Cardiac muscle cell (in vitro differentiated cells and primary cell): ENCODE measurements around the gene TMEM120B. TPM values are rescaled to one million over a fixed set of nuclear protein-coding genes. Genes with fewer than 3 reads are reported as not detected.
A peak's percentile ranks its signal among the peaks of the same experiment; 100 is the strongest.

Source experiments
- DNase-seq, 2 donors: peaks; one replicate each; pipeline versions ENCODE4 v3.0.0 to v3.0.0-alpha.2; 2010 to 2017; ENCODE audit warnings: low read depth in 1 of 2, low spot score in 1 of 2
- H3K27ac ChIP-seq: fragments of 200-600 bp; sonication (generic); 2 replicates; pipeline ENCODE4 v1.5.1; 2016
- H3K27me3 ChIP-seq: fragments of 200-600 bp; sonication (generic); 2 replicates; pipeline ENCODE4 v1.6.0; 2016; ENCODE audit warnings: control low read depth
- H3K36me3 ChIP-seq: fragments of 200-600 bp; sonication (generic); 2 replicates; pipeline ENCODE4 v1.5.1; 2016; ENCODE audit warnings: control low read depth
- H3K4me1 ChIP-seq: fragments of 200-600 bp; sonication (generic); 2 replicates; pipeline ENCODE4 v1.8.1; 2017; ENCODE audit warnings: low read depth, mild to moderate bottlenecking, mixed run types
- H3K4me3 ChIP-seq: fragments of 200-600 bp; sonication (generic); 2 replicates; pipeline ENCODE4 v1.5.1; 2016; ENCODE audit warnings: mild to moderate bottlenecking
- H3K9me3 ChIP-seq: fragments of 200-600 bp; sonication (generic); 2 replicates; pipeline ENCODE4 v1.5.1; 2017; ENCODE audit warnings: low read depth, mild to moderate bottlenecking, control low read depth
- polyA plus RNA-seq: library from polyadenylated mRNA; unstranded; fragments of >200 nt; fragmentation: Nextera tagmentation; extraction: Ambion mirVana; gene quantifications from 2 replicates; pipeline ENCODE4 v1.2.1, GENCODE V29; 2016
- total RNA-seq: library from RNA; depleted of rRNA; stranded (reverse); fragments of >200 nt; gene quantifications from 2 replicates; pipeline ENCODE4 v1.2.3, GENCODE V29; 2016
- TF ChIP-seq, protein P1 (sequence below): IDR thresholded peaks from 2 replicates; pipeline ENCODE4 v1.5.1; 2012; ENCODE audit warnings: low read depth, mild to moderate bottlenecking, low read length

The TMEM120B gene
- total and polyA plus RNA-seq, 2 experiments from 2014 or later = 19.7 to 30.7 TPM

DNA sequence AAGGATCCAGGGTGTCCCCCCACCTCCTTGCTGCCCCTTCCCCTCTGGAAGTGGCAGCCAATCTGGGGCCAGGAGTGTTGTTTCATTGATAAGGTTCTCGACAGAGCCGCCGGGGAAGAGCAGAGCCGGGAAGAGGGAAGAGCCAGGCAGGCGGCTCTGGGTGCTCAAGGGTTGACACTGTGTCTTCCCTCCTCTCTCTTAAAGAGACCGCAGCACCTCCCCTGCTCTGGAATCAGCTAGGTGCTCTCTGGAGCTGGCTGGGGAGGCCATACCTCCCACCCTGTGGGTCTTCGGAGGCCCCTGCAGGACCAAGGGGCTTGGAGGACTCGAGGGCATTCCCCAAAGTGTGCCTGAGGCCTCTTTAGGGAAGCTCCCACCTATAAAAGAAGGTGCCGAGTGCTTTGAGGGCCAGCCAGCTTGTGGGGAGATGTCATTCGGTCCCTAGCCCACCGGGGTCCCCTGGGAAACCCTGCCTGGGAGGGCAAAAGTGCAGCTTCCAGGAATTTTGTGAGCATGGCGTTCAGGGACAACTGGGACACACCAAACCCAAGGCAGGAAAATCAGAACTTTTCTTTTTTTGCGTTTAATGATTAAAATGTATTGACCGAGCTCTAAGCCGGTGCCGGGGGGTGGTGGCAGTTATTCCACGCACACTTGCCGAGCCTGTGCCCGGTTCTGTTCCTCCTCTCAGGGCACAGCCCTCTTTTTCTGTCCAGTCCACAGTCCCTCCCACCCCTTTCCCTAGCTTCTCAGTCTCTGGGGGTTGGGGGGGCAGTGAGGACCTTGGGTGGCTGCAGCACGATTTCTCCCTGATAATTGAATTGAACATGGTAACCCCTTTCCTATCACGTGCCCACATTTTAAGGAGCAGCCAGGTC, 94.2 kb downstream of the TMEM120B start:
- H3K9me3 ChIP-seq = no peaks in the 10 kb centered on the region
- peak overlapping the region; percentile 89 for H3K4me3 ChIP-seq
- DNase-seq = peak; percentile 40 to 63
- no peaks in the 10 kb centered on the region for H3K27me3 ChIP-seq
- TF ChIP-seq, protein P1, sequence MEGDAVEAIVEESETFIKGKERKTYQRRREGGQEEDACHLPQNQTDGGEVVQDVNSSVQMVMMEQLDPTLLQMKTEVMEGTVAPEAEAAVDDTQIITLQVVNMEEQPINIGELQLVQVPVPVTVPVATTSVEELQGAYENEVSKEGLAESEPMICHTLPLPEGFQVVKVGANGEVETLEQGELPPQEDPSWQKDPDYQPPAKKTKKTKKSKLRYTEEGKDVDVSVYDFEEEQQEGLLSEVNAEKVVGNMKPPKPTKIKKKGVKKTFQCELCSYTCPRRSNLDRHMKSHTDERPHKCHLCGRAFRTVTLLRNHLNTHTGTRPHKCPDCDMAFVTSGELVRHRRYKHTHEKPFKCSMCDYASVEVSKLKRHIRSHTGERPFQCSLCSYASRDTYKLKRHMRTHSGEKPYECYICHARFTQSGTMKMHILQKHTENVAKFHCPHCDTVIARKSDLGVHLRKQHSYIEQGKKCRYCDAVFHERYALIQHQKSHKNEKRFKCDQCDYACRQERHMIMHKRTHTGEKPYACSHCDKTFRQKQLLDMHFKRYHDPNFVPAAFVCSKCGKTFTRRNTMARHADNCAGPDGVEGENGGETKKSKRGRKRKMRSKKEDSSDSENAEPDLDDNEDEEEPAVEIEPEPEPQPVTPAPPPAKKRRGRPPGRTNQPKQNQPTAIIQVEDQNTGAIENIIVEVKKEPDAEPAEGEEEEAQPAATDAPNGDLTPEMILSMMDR = no peak
- peaks cover 21% of the 10 kb centered on the region for H3K4me1 ChIP-seq
- peaks cover 18% of the 10 kb centered on the region for H3K36me3 ChIP-seq
- peak overlapping the region; percentile 100 for H3K27ac ChIP-seq

DNA sequence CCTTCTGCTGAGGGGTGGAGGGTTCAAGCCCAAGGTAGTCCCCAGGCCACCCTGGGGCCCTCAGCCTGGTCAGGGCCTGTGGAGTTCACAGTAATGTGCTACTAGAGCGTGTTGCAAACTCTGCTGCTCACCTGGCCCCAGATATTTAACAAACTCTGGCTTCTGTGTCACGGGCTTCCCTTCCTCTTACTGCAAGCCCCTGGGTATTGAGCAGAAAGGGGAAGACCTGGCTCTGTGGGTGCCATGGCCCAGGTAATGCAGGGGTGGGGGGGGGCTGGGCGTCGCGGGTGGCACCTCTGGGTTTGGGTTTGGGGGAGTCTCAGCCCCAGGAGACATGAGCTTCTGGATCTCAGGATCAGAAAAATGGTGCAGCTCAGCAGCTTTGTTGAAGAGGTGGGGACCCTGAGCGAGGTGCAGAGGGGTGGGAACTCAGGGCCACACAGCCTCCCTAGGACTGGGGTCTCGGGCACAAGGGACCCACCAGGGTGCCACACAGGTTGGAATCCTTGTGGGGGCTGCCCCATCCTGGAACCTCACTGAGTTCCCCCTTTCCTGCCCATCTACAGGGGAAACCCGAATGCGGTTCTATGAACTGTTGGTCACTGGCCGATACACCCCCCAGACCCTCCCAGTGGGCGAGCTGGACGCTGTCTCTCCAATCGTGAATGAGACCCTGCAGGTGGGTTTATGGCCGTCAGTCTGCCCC, 95.2 kb downstream of the TMEM120B start:
- no peak overlapping the region for H3K27ac ChIP-seq
- no peak overlapping the region for H3K4me3 ChIP-seq
- TF ChIP-seq, protein P1 = no peak
- DNase-seq = no peak
- no peaks in the 10 kb centered on the region for H3K9me3 ChIP-seq
- H3K27me3 ChIP-seq = no peaks in the 10 kb centered on the region
- H3K4me1 ChIP-seq = peaks cover 22% of the 10 kb centered on the region
- peaks cover 18% of the 10 kb centered on the region for H3K36me3 ChIP-seq

DNA sequence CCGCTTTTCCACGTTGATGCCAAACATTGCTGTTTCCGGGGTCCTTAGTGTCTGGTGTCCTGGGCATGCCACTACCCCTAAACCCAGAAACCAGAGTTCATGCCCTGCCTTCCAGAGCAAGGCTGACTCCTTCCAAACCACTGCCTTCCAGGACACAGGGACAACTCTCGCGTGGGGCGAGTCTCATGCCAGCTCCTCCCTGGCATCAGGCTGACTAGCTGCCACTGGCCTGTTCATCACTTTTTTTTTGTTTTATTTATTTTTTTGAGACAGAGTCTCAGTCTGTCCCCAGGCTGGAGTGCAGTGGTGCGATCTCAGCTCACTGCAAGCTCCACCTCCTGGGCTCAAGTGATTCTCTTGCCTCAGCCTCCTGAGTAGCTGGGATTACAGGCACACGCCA, 96.1 kb downstream of the TMEM120B start:
- no peak overlapping the region for H3K27ac ChIP-seq
- H3K4me1 ChIP-seq = peaks cover 26% of the 10 kb centered on the region
- H3K4me3 ChIP-seq = no peak overlapping the region
- peaks cover 18% of the 10 kb centered on the region for H3K36me3 ChIP-seq
- TF ChIP-seq, protein P1 = no peak
- no peaks in the 10 kb centered on the region for H3K9me3 ChIP-seq
- no peaks in the 10 kb centered on the region for H3K27me3 ChIP-seq
- no peak for DNase-seq

DNA sequence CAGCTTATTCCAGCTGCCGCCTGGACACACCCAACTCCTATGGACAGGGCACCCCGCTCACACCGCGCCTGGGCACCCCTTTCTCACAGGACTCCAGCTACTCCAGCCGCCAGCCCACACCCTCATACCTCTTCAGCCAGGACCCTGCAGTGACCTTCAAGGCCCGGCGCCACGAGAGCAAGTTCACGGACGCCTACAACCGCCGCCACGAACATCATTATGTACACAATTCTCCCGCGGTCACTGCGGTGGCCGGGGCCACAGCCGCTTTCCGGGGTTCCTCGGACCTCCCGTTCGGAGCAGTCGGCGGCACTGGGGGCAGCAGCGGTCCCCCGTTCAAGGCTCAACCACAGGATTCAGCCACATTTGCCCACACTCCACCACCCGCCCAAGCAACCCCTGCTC, 97.2 kb downstream of the TMEM120B start:
- Histone ChIP-seq H3K27me3 (no peaks in the 10 kb centered on the region), H3K36me3 (peaks cover 20% of the 10 kb centered on the region), H3K4me3 (no peak overlapping the region), H3K27ac (no peak overlapping the region), H3K4me1 (peaks cover 26% of the 10 kb centered on the region), H3K9me3 (no peaks in the 10 kb centered on the region)
- TF ChIP-seq, protein P1 = no peak
- DNase-seq = no peak

DNA sequence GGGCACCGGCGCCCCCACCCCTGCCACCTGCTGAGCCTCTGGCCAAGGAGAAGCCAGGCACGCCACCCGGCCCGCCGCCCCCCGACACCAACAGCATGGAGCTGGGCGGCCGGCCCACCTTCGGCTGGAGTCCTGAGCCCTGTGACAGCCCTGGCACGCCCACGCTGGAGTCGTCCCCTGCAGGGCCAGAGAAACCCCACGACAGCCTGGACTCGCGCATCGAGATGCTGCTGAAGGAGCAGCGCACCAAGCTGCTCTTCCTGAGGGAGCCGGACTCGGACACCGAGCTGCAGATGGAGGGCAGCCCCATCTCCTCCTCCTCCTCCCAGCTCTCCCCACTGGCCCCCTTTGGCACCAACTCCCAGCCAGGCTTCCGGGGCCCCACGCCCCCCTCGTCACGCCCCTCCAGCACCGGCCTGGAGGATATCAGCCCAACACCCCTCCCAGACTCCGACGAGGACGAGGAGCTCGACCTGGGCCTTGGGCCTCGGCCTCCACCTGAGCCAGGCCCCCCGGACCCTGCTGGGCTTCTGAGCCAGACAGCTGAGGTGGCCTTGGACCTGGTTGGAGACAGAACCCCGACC, 97.8 kb downstream of the TMEM120B start:
- H3K27ac ChIP-seq = no peak overlapping the region
- no peaks in the 10 kb centered on the region for H3K9me3 ChIP-seq
- H3K4me3 ChIP-seq = no peak overlapping the region
- no peaks in the 10 kb centered on the region for H3K27me3 ChIP-seq
- H3K36me3 ChIP-seq = peaks cover 27% of the 10 kb centered on the region
- DNase-seq = no peak
- TF ChIP-seq, protein P1 = no peak
- peaks cover 26% of the 10 kb centered on the region for H3K4me1 ChIP-seq
